ENCODE results near the gene ARRDC5. TPM values are rescaled to one million over a fixed set of nuclear protein-coding genes. Genes with fewer than 3 reads are reported as not detected.
"Not testable (repeated sequence)": the region's sequence is repeated elsewhere in the genome, so short reads cannot be mapped to it uniquely, and the experiment has no call there.

ARRDC5 gene
- total RNA-seq, 1 donor from 2014 or later: not detected

- intact Hi-C loops (cut with micrococcal nuclease): no loop called here
- DNase-seq (no peak), ATAC-seq (no peak)
Measured at GRCh38 chr19:4911314-4911713, 8.6 kb upstream of the ARRDC5 start.

- ATAC-seq (no peak), DNase-seq (no peak)
- intact Hi-C loops (cut with micrococcal nuclease): no loop called here
Measured at GRCh38 chr19:4910594-4911281, 8.0 kb upstream of the ARRDC5 start.

GRCh38 chr19:4909897-4910593 lies 7.3 kb upstream of the ARRDC5 start:
- DNase-seq: peak; percentile 97
- intact Hi-C loops (cut with micrococcal nuclease): no loop called here
- ATAC-seq: peak; percentile 97

DNA sequence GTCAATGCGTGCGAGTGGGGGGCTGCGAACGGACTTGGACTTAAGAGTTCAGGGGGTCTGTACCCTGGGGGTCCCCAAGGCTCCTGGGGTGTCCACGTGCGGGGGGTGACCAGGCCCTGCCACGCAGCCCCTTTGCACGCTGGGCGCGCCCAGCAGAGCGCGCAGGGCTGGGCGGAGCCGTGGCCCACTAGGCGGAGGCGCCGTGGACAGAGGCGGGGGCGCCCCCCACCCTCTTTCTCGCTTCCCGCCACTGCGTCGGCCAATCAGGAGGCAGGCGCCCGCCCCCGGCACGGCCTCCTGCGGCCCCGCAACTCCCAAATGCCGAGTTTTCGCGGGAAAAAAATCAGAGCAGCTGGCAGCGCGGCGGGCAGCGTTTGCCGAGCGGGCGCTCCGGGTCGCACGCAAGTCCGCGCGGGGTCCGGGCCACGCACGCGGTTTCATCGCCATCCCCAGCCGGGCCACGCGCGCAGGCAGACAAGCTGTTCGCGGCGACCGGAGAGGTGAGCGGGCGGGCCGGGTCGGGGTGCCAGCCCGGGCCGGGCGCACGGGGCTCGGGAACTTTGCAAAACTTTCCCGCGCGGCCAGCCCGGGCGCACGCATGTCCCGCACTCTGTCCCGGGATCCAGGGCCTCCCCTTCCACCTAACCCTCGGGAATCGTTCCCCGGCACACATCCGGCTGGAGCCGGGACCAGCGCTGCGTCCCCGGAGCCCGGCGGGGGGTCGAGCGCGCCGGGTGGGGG lies 6.6 kb upstream of the ARRDC5 start, which contains the start of gene UHRF1:
TSS of gene UHRF1 (plus strand) at position 346 of the 741 bp plus-strand sequence. CDS start 1,385 bp downstream, outside the sequence.
- intact Hi-C loops (cut with micrococcal nuclease): no loop called here
- DNase-seq (no peak), ATAC-seq (no peak)

DNA sequence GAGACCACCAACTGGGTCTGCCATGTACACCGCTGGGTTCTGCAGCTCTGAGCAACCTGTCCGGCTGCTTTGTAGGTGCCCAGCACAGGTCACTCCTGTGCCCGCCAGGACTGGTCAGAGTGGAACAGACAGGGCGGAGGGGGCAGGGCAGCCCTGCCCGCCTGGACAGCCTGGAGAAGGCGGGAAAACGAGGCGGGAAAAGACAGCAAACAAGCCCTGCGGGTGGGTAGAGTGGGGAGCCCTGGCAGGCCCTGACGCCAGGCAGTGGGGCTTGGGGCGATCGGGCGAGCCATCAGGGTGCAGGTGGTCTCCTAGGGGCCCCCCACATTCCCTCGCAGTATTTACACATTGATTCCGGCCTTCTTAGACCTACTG lies 6.1 kb upstream of the ARRDC5 start:
- ATAC-seq (no peak), DNase-seq (no peak)
- intact Hi-C loops (cut with micrococcal nuclease): no loop called here

DNA sequence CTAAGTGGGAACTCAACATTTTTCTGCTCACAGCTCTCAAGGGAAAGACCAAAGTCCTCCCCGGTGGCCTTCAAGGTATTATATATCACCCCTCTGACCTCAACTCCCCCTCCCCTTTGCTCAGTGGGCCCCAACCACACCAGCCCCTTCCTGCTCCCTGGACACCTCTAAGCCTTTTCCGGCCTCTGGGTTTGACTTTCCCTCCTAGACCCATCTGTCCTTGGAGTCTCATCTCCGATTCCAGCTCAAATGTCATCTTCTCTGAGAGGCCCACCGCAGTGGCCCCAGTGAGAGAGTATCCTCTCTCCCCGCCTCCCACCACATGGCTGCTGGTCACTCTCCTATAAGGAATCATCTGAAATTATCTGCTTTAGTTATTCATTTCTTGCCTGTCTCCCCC lies 5.7 kb upstream of the ARRDC5 start:
- intact Hi-C loops (cut with micrococcal nuclease): no loop called here
- ATAC-seq (no peak), DNase-seq (no peak)

GRCh38 chr19:4906963-4907362 lies 4.3 kb upstream of the ARRDC5 start:
- no peak for ATAC-seq
- intact Hi-C loops (cut with micrococcal nuclease): no loop called here
- no peak for DNase-seq

DNA sequence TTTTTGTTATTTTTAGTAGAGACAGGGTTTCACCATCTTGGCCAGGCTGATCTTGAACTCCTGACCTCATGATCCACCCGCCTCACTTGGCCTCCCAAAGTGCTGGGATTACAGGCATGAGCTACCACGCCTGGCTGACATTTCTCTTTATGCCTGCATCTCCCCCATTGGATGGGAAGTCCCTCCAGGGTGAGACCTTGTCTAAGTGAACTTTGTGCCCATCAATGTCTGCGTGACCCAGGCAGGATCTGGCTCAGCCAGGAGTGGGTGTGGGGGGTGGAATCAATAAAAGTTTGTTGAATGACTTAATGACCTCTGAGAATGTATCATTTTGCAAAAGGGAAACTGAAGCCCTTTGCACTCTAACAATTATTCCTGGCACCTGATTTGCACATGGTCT lies 1.8 kb upstream of the ARRDC5 start:
- intact Hi-C loops (cut with micrococcal nuclease): no loop called here
- no peak for ATAC-seq
- no peak for DNase-seq

DNA sequence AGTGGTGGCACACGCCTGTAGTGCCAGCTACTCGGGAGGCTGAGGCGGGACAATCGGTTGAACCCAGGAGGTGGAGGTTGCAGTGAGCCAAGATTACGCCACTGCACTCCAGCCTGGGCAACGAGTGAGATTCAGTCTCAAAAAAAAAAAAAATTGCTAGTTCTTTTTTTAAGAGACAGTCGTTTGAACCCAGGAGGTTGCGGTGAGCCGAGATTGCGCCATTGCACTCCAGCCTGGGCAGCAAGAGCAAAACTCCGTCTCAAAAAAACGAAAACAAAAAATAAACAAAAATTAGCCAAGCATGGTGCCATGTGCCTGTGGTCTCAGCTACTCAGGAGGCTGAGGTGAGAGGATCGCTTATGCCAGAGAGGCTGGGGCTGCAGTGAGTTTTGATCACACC lies 1.8 kb downstream of the ARRDC5 start:
- ATAC-seq; DNase-seq; intact Hi-C loops (cut with micrococcal nuclease): not testable (repeated sequence)

GRCh38 chr19:4897146-4897545 lies 5.5 kb downstream of the ARRDC5 start:
- DNase-seq (no peak), ATAC-seq (no peak)
- intact Hi-C loops (cut with micrococcal nuclease): no loop called here

- DNase-seq (no peak), ATAC-seq (no peak)
- intact Hi-C loops (cut with micrococcal nuclease): no loop called here
Measured at GRCh38 chr19:4896372-4896771, 6.3 kb downstream of the ARRDC5 start.

DNA sequence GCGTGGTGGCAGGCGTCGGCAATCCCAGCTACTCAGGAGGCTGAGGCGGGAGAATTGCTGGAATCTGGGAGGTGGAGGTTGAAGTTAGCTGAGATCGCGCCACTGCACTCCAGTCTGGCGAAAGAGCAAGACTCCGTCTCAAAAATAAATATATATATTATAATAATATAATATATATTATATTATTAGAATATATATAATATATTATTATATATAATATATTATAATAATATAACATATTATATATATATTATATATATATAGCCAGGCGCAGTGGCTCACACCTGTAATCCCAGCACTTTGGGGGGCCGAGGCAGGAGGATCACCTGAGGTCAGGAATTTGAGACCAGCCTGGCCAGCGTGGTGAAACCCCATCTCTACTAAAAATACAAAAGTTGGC lies 9.7 kb downstream of the ARRDC5 start:
- intact Hi-C loops (cut with micrococcal nuclease); DNase-seq; ATAC-seq: not testable (repeated sequence)

GRCh38 chr19:4891066-4891465 lies 11.6 kb downstream of the ARRDC5 start:
- intact Hi-C loops (cut with micrococcal nuclease): no loop called here
- ATAC-seq (peak; percentile 93), DNase-seq (peak; percentile 78)

- DNase-seq (no peak), ATAC-seq (no peak)
- intact Hi-C loops (cut with micrococcal nuclease): no loop called here
Measured at GRCh38 chr19:4889034-4889815, 13.5 kb downstream of the ARRDC5 start.

GRCh38 chr19:4887803-4888202 lies 14.9 kb downstream of the ARRDC5 start:
- ATAC-seq; intact Hi-C loops (cut with micrococcal nuclease); DNase-seq: not testable (repeated sequence)

DNA sequence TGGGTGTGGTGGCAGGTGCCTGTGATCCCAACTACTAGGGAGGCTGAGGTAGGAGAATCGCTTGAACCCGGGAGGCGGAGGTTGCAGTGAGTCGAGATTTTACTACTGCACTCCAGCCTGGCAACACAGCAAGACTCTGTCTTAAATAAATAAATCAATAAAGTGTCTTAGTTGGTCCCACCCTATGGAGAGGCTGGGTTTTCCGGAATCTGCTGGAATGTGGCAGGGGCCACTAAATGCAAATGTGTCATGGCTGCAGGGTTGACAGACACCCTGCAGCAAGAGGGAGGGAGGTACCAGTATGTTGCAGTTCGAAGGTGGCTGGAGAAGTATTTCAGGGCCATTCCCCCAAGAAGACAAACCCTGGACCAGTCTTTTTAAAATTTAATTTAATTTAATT lies 17.7 kb downstream of the ARRDC5 start:
- DNase-seq; intact Hi-C loops (cut with micrococcal nuclease); ATAC-seq: not testable (repeated sequence)

- intact Hi-C loops (cut with micrococcal nuclease); DNase-seq; ATAC-seq: not testable (repeated sequence)
Measured at GRCh38 chr19:4882874-4883273, 19.8 kb downstream of the ARRDC5 start.

- intact Hi-C loops (cut with micrococcal nuclease): loop anchor here (10.0 kb wide), 1 partner anchor 156 kb away; no protein-coding TSS in a partner anchor
- ATAC-seq (no peak), DNase-seq (no peak)
Measured at GRCh38 chr19:4879041-4879440, 23.7 kb downstream of the ARRDC5 start.

DNA sequence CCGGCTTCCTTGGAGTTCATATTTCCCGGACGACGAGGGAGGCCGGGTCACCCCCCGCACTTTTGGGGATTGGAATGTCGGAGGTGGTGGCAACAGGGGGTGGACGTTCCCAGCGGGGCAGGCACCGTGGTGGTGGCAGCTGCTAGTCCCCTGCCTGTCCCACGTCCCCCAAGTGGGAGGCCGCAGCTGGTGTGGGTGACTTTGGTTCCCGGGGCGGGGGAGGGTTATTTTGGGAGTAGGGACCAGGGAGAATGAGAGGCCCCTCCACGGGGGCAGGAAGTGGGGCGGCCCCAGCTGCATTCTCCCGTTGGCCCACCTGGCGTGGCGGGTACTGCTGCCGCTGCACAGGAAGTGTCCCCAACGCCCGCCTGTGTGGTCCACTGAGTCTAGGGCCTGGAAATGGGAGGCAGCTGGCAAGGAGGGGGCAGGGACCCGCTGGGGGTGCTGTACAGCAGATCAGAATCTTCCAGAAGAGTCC lies 24.2 kb downstream of the ARRDC5 start:
- intact Hi-C loops (cut with micrococcal nuclease): loop anchor here (10.0 kb wide), 1 partner anchor 156 kb away; no protein-coding TSS in a partner anchor
- ATAC-seq: peak; percentile 84
- DNase-seq: peak; percentile 73

Data from left ventricle myocardium superior (tissue), 1 donor.